22Rv1 (cell line): ENCODE measurements around the gene THAP10.
"Not testable (repeated sequence)": the region's sequence is repeated elsewhere in the genome, so short reads cannot be mapped to it uniquely, and the experiment has no call there.

Source experiments
- CTCF ChIP-seq: fragments of 450-650 bp; IDR thresholded peaks from 2 replicates; pipeline ENCODE4 v1.5.1; 2017; ENCODE audit warnings: mild to moderate bottlenecking
- ZFX ChIP-seq: fragments of 450-650 bp; IDR thresholded peaks from 2 replicates; pipeline ENCODE4 v1.6.1; 2017; ENCODE audit warnings: antibody characterized with exemption, borderline replicate concordance

GRCh38 chr15:70926914-70927313 is 34.7 kb upstream of the THAP10 start:
- TF ChIP-seq CTCF, ZFX: not testable (repeated sequence)
